H1 (cell line): Measurements from ENCODE around the gene SYNJ2BP. TPM values are rescaled to one million over a fixed set of nuclear protein-coding genes. Genes with fewer than 3 reads are reported as not detected.

Experiments used
- CTCF ChIA-PET: fragments of 300-600 bp; sonication (Branson Sonifier 250); formaldehyde crosslinking; loops from one replicate; lab custom pipeline; 2021; ENCODE audit not compliant: partially characterized antibody; lab: Charles Lee
- POLR2A ChIA-PET: fragments of 300-600 bp; sonication (Branson Sonifier 250); formaldehyde crosslinking; loops from one replicate; lab custom pipeline; 2021; ENCODE audit warnings: inconsistent platforms; ENCODE audit not compliant: partially characterized antibody; lab: Charles Lee
- DNase-seq, 2 experiments: peaks; one replicate each; pipeline versions ENCODE4 v3.0.0 to v3.0.0-alpha.2; 2010 to 2022; ENCODE audit warnings: low spot score in 2 of 2, low read depth in 1 of 2, mixed read lengths in 1 of 2
- FAIRE-seq: peaks from 2 replicates; lab custom pipeline; 2011; peaks lifted over from hg19 to GRCh38; lab: Jason Lieb, UNC
- H2AFZ ChIP-seq: 2 replicates; pipeline ENCODE4 v1.8.1; 2012; ENCODE audit warnings: low read length, inconsistent platforms
- H2AK5ac ChIP-seq: 2 replicates; pipeline ENCODE4 v1.6.1; 2013; ENCODE audit warnings: low read depth, low read length
- H2BK120ac ChIP-seq: replicated peaks from 2 replicates; pipeline ENCODE3; 2013; ENCODE audit warnings: low read depth, low read length, inconsistent platforms
- H2BK12ac ChIP-seq: 2 replicates; pipeline ENCODE4 v1.6.1; 2013; ENCODE audit warnings: low read depth, low read length
- H2BK15ac ChIP-seq: 2 replicates; pipeline ENCODE4 v1.6.1; 2013; ENCODE audit warnings: low read length
- H2BK20ac ChIP-seq: 2 replicates; pipeline ENCODE4 v1.6.1; 2013; ENCODE audit warnings: low read length
- H2BK5ac ChIP-seq: 2 replicates; pipeline ENCODE4 v1.6.1; 2013; ENCODE audit warnings: low read depth, low read length
- H3K14ac ChIP-seq: 2 replicates; pipeline ENCODE4 v1.6.1; 2013; ENCODE audit warnings: inconsistent platforms; ENCODE audit not compliant: insufficient read length
- H3K18ac ChIP-seq: 2 replicates; pipeline ENCODE4 v1.6.1; 2013; ENCODE audit warnings: low read length; ENCODE audit errors: extremely low read depth
- H3K23ac ChIP-seq: 2 replicates; pipeline ENCODE4 v1.6.1; 2013; ENCODE audit warnings: inconsistent platforms; ENCODE audit not compliant: insufficient read length
- H3K23me2 ChIP-seq: 2 replicates; pipeline ENCODE4 v1.6.1; 2013; ENCODE audit warnings: low read depth, low read length
- H3K27ac ChIP-seq: 2 replicates; pipeline ENCODE4 v1.6.1; 2011; ENCODE audit warnings: low read depth, low read length, inconsistent platforms
- H3K27me3 ChIP-seq, 4 experiments: replicated peaks in 1 of 4; 1 replicate in 1 of 4; 2 replicates in 3 of 4; pipeline versions ENCODE4 v1.6.1 to v1.8.1; 2011 to 2013; ENCODE audit warnings: low read length in 3 of 4, mild to moderate bottlenecking in 3 of 4, inconsistent platforms in 2 of 4, mixed read lengths in 2 of 4, moderate library complexity in 1 of 4; ENCODE audit not compliant: control insufficient read depth in 3 of 4, insufficient read depth in 3 of 4; ENCODE audit errors: extremely low read depth in 1 of 4
- H3K36me3 ChIP-seq, 4 experiments: 2 replicates each; pipeline versions ENCODE4 v1.6.1 to v1.8.1; 2011 to 2013; ENCODE audit warnings: mild to moderate bottlenecking in 4 of 4, low read length in 3 of 4, moderate library complexity in 2 of 4, control low read depth in 1 of 4, inconsistent platforms in 1 of 4; ENCODE audit not compliant: insufficient read depth in 4 of 4, control insufficient read depth in 2 of 4
- H3K4ac ChIP-seq: replicated peaks from 2 replicates; pipeline ENCODE3; 2013; ENCODE audit warnings: low read length, low read depth, mixed read lengths, inconsistent platforms; ENCODE audit not compliant: insufficient read length
- H3K4me1 ChIP-seq, 4 experiments: replicated peaks in 1 of 4; 1 replicate in 1 of 4; 2 replicates in 3 of 4; pipeline versions ENCODE4 v1.6.1 to v1.8.1; 2011 to 2013; ENCODE audit warnings: low read length in 3 of 4, inconsistent platforms in 2 of 4, mixed read lengths in 1 of 4; ENCODE audit not compliant: insufficient read depth in 4 of 4, control insufficient read depth in 3 of 4
- H3K4me2 ChIP-seq, 2 experiments: 2 replicates each; pipeline versions ENCODE4 v1.6.1 to v1.8.1; 2011 to 2013; ENCODE audit warnings: low read depth in 2 of 2, low read length in 2 of 2, control low read depth in 1 of 2, inconsistent platforms in 1 of 2, mild to moderate bottlenecking in 1 of 2; ENCODE audit not compliant: insufficient read depth in 1 of 2
- H3K4me3 ChIP-seq, 4 experiments: fragments of 200-600, 300-600 bp in 1 of 4; sonication (generic), shearing (Covaris generic), sonication (Bioruptor Twin) in 1 of 4; 2 replicates each; pipeline versions ENCODE4 v1.5.1 to v1.8.1; 2011 to 2016; ENCODE audit warnings: low read length in 4 of 4, low read depth in 3 of 4, control low read depth in 2 of 4, inconsistent platforms in 2 of 4, mild to moderate bottlenecking in 2 of 4, mixed read lengths in 1 of 4, moderate library complexity in 1 of 4; ENCODE audit not compliant: insufficient read depth in 2 of 4; ENCODE audit errors: extremely low read depth in 1 of 4
- H3K56ac ChIP-seq: replicated peaks from 2 replicates; pipeline ENCODE3; 2013; ENCODE audit warnings: low read depth, mild to moderate bottlenecking, mixed read lengths, low read length, inconsistent platforms; ENCODE audit not compliant: insufficient read length
- H3K79me1 ChIP-seq: 2 replicates; pipeline ENCODE4 v1.6.1; 2013; ENCODE audit warnings: low read depth, low read length, control low read depth
- H3K79me2 ChIP-seq, 2 experiments: 2 replicates each; pipeline versions ENCODE4 v1.6.1 to v1.8.1; 2012 to 2013; ENCODE audit warnings: low read length in 2 of 2, mild to moderate bottlenecking in 2 of 2, inconsistent platforms in 1 of 2; ENCODE audit not compliant: insufficient read depth in 2 of 2, control insufficient read depth in 1 of 2
- H3K9ac ChIP-seq, 4 experiments: replicated peaks in 1 of 4; 1 replicate in 1 of 4; 2 replicates in 3 of 4; pipeline versions ENCODE4 v1.6.1 to v1.8.1; 2011 to 2013; ENCODE audit warnings: low read depth in 3 of 4, low read length in 3 of 4, control low read depth in 2 of 4, mild to moderate bottlenecking in 2 of 4, moderate library complexity in 2 of 4, inconsistent platforms in 1 of 4; ENCODE audit errors: extremely low read depth in 1 of 4
- H3K9me3 ChIP-seq, 2 experiments: 2 replicates each; pipeline versions ENCODE4 v1.6.1 to v1.8.1; 2012 to 2013; ENCODE audit warnings: mild to moderate bottlenecking in 2 of 2, moderate library complexity in 2 of 2, control low read depth in 1 of 2, inconsistent platforms in 1 of 2, low read depth in 1 of 2, low read length in 1 of 2, mixed read lengths in 1 of 2; ENCODE audit not compliant: insufficient read depth in 2 of 2
- H4K20me1 ChIP-seq, 2 experiments: replicated peaks in 1 of 2; 2 replicates each; pipeline versions ENCODE3 to v1.8.1; 2011 to 2013; ENCODE audit warnings: inconsistent platforms in 2 of 2, low read length in 2 of 2, mild to moderate bottlenecking in 1 of 2; ENCODE audit not compliant: insufficient read depth in 2 of 2, control insufficient read depth in 1 of 2
- H4K5ac ChIP-seq: 2 replicates; pipeline ENCODE4 v1.6.1; 2013; ENCODE audit warnings: low read length, low read depth, mixed read lengths, inconsistent platforms; ENCODE audit not compliant: insufficient read length
- H4K8ac ChIP-seq: 2 replicates; pipeline ENCODE4 v1.8.0; 2013; ENCODE audit warnings: mild to moderate bottlenecking, moderate library complexity, low read length, inconsistent platforms; ENCODE audit not compliant: insufficient read depth; ENCODE audit errors: extremely low read depth
- H4K91ac ChIP-seq: replicated peaks from 2 replicates; pipeline ENCODE3; 2013; ENCODE audit warnings: low read length, mixed read lengths, inconsistent platforms; ENCODE audit not compliant: insufficient read length
- CBX8 ChIP-seq: fragments of 300-800, 300-1000 bp; sonication (generic); IDR thresholded peaks from 2 replicates; pipeline ENCODE4 v1.7.1; 2016; ENCODE audit warnings: low read depth, low read length, borderline replicate concordance
- CHD1 ChIP-seq: IDR thresholded peaks from 2 replicates; pipeline ENCODE4 v1.6.1; 2012; ENCODE audit warnings: low read depth, low read length, improper control_type of control experiment
- SP4 ChIP-seq: IDR thresholded peaks from 2 replicates; pipeline ENCODE4 v1.6.1; 2012; ENCODE audit warnings: low read length, inconsistent platforms
- WGBS, 2 experiments: shearing (Covaris generic) in 1 of 2; methylation state at CpG; one replicate each; pipeline versions ENCODE4 v1.1.6 to v1.1.7; 2013 to 2015; ENCODE audit warnings: low lambda C conversion rate in 2 of 2, mixed read lengths in 2 of 2, inconsistent platforms in 1 of 2, low coverage in 1 of 2, missing lambda C conversion rate in 1 of 2; ENCODE audit not compliant: insufficient replicate concordance in 2 of 2, insufficient coverage in 1 of 2, insufficient read length in 1 of 2; ENCODE audit errors: extremely low coverage in 1 of 2, missing lambda C conversion rate in 1 of 2; 5-methylcytosine and 5-hydroxymethylcytosine counted together
- polyA plus RNA-seq, 7 experiments: library from polyadenylated mRNA; depleted of rRNA in 3 of 7; stranded (reverse) in 5 of 7; unstranded in 2 of 7; fragments of >200 nt in 5 of 7; fragments of 200-250 nt in 2 of 7; gene quantifications; 1 replicate in 5 of 7; 2 replicates in 1 of 7; 4 replicates in 1 of 7; pipeline versions ENCODE4 v1.2.1 to v1.2.3, GENCODE V29; 2011 to 2013; ENCODE audit warnings: missing spikeins in 2 of 7, mixed read lengths in 2 of 7
- total RNA-seq: library from RNA; stranded (reverse); fragmentation: NEBNext Ultra II Directional; extraction: Animal tissue kit (Norgen Biotek cat#: 25700); gene quantifications from 2 replicates; pipeline ENCODE4 v1.2.1, GENCODE V29; 2021
- TF ChIP-seq, protein P1 (sequence below): IDR thresholded peaks from 2 replicates; pipeline ENCODE4 v1.6.1; 2011; ENCODE audit warnings: low read depth, mild to moderate bottlenecking, low read length; ENCODE audit not compliant: insufficient read depth

The SYNJ2BP gene
- total and polyA plus RNA-seq, 2 of the 8 experiments (the other 6 are each of a cell fraction or from before 2014, with no cell fraction given), result 9.6 to 30.6 TPM

DNA sequence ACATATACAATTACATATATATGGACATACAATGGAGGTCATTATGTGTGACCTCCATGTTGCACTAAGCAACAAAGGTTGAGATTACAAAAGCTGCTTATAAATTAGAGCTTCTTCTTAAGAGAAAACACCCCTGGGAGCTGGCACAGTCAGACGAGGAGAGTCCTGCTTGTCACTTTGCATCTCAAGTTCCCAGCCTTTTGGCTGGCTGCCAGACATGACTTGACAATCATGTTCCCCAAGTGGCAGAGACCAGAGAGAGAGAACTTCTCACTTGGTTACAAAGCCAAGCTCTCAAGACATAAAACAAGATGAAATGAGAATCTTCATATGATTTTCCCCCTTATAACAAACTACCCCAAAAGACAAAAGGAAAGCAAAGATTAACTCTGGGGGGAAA is 8.5 kb upstream of the SYNJ2BP start:
- ChIA-PET POLR2A (no interaction called here), CTCF (no interaction called here)
- Histone ChIP-seq H4K5ac (no peak overlapping the region), H3K79me1 (no peaks in the 10 kb centered on the region), H3K27ac (no peak overlapping the region), H3K4ac (no peak overlapping the region), H3K9ac (no peak overlapping the region), H2BK120ac (no peak overlapping the region), H3K9me3 (peaks cover 11 to 16% of the 10 kb centered on the region in 2 experiments; a peak in 3 of 4 replicates), H3K14ac (no peak overlapping the region), H4K8ac (no peak overlapping the region), H2AFZ (no peak overlapping the region), H3K79me2 (no peaks in the 10 kb centered on the region), H3K4me2 (no peak overlapping the region), H3K36me3 (no peaks in the 10 kb centered on the region), H2BK12ac (no peak overlapping the region), H3K4me1 (no peaks in the 10 kb centered on the region), H3K23ac (no peak overlapping the region), H2BK15ac (no peak overlapping the region), H4K20me1 (no peaks in the 10 kb centered on the region), H3K56ac (no peak overlapping the region), H3K27me3 (no peaks in the 10 kb centered on the region), H3K23me2 (no peaks in the 10 kb centered on the region), H2AK5ac (no peak overlapping the region), H4K91ac (no peak overlapping the region), H2BK20ac (no peak overlapping the region), H3K18ac (no peak overlapping the region), H3K4me3 (no peak overlapping the region), H2BK5ac (no peak overlapping the region)
- TF ChIP-seq, protein P1, sequence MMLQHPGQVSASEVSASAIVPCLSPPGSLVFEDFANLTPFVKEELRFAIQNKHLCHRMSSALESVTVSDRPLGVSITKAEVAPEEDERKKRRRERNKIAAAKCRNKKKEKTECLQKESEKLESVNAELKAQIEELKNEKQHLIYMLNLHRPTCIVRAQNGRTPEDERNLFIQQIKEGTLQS, result no peak
- TF ChIP-seq SP4, result no peak
- TF ChIP-seq CHD1, result no peak
- TF ChIP-seq CBX8, result no peak
- WGBS, 2 experiments, result 5% methylated on average over 1 of the region's 1 CpG; no CpG with 5 or more reads in 1 of the 2 experiments
- FAIRE-seq, result no peak
- no peak for DNase-seq
